Right renal pelvis (tissue), 4 donors: ENCODE data around the gene CEBPE. TPM values are rescaled to one million over a fixed set of nuclear protein-coding genes. Genes with fewer than 3 reads are reported as not detected.

Experiments
- DNase-seq, 4 donors: peaks; one replicate each; pipeline ENCODE4 v3.0.0-alpha.2; 2013; ENCODE audit warnings: low read depth in 4 of 4, low spot score in 3 of 4, missing footprints in 1 of 4
- polyA plus RNA-seq, 4 donors: library from polyadenylated mRNA; unstranded; fragments of 120-200 nt; gene quantifications; one replicate each; pipeline ENCODE4 v1.2.1, GENCODE V29; 2013; ENCODE audit not compliant: insufficient read length in 4 of 4

The CEBPE gene
- polyA plus RNA-seq, 4 donors = 0.13 to 0.32 (median 0.18) TPM; not detected in 1

GRCh38 chr14:23085458-23085857, 33.6 kb downstream of the CEBPE start:
- no peak for DNase-seq

GRCh38 chr14:23080474-23080873, 38.6 kb downstream of the CEBPE start:
- DNase-seq = no peak

GRCh38 chr14:23079716-23080115, 39.3 kb downstream of the CEBPE start:
- no peak for DNase-seq

- no peak for DNase-seq
Observed at GRCh38 chr14:23078692-23079116, 40.4 kb downstream of the CEBPE start.

- no peak for DNase-seq
Observed at GRCh38 chr14:23077962-23078361, 41.1 kb downstream of the CEBPE start.

- no peak for DNase-seq
Observed at GRCh38 chr14:23076785-23077408, 42.2 kb downstream of the CEBPE start.

GRCh38 chr14:23074906-23075305, 44.1 kb downstream of the CEBPE start:
- no peak for DNase-seq

GRCh38 chr14:23071921-23072539, 47.0 kb downstream of the CEBPE start:
- no peak for DNase-seq

- DNase-seq = peak; percentile 74 to 86 (median 78)
Observed at GRCh38 chr14:23071244-23071920, 47.7 kb downstream of the CEBPE start.

GRCh38 chr14:23070262-23071129, 48.6 kb downstream of the CEBPE start:
- DNase-seq = no peak

- DNase-seq = no peak
Observed at GRCh38 chr14:23069413-23069806, 49.6 kb downstream of the CEBPE start.

GRCh38 chr14:23068789-23069412, 50.2 kb downstream of the CEBPE start:
- DNase-seq = peak; percentile 82 to 90 (median 84)

GRCh38 chr14:23067847-23068788, 50.9 kb downstream of the CEBPE start:
- no peak for DNase-seq

Other genes with a start within 250 kb of the CEBPE start
- gene LRP10, start 247.5 kb downstream of the CEBPE start, polyA plus RNA-seq = 100 to 1,000 TPM in 1 of 4 donors, 10 to 100 TPM in 3; 83.8 to 104 (median 90.0) TPM
- gene REM2, start 236.0 kb downstream of the CEBPE start, polyA plus RNA-seq = 1 to 10 TPM; 1.1 to 1.7 (median 1.3) TPM
- gene RBM23, start 200.1 kb downstream of the CEBPE start, polyA plus RNA-seq = 100 to 1,000 TPM; 114 to 126 (median 122) TPM
- 100 to 1,000 TPM; 134 to 151 (median 144) TPM for gene PRMT5, start 189.9 kb downstream of the CEBPE start, polyA plus RNA-seq
- 10 to 100 TPM; 50.3 to 57.8 (median 52.7) TPM for gene HAUS4, start 162.2 kb downstream of the CEBPE start, polyA plus RNA-seq
- 10 to 100 TPM; 72.6 to 92.4 (median 81.5) TPM for gene AJUBA, start 136.7 kb downstream of the CEBPE start, polyA plus RNA-seq
- gene C14orf93, start 109.1 kb downstream of the CEBPE start, polyA plus RNA-seq = 10 to 100 TPM; 16.9 to 20.4 (median 18.8) TPM
- 100 to 1,000 TPM; 188 to 243 (median 217) TPM for gene PSMB5, start 84.4 kb downstream of the CEBPE start, polyA plus RNA-seq
- gene PSMB11, start 77.0 kb downstream of the CEBPE start, polyA plus RNA-seq = under 1 TPM in 1 of 4 donors, not detected in 3; 0.09 TPM
- gene CDH24, start 61.7 kb downstream of the CEBPE start, polyA plus RNA-seq = 10 to 100 TPM; 20.4 to 24.9 (median 21.1) TPM
- 100 to 1,000 TPM; 218 to 267 (median 225) TPM for gene ACIN1, start 24.1 kb downstream of the CEBPE start, polyA plus RNA-seq
- gene C14orf119, start 23.8 kb downstream of the CEBPE start, polyA plus RNA-seq = 10 to 100 TPM; 79.9 to 87.9 (median 84.4) TPM
- under 1 TPM in 1 of 4 donors, not detected in 3; 0.04 TPM for gene CIROP, start 14.3 kb downstream of the CEBPE start, polyA plus RNA-seq
- gene SLC7A8, start 64.4 kb upstream of the CEBPE start, polyA plus RNA-seq = 100 to 1,000 TPM in 1 of 4 donors, 10 to 100 TPM in 3; 88.7 to 100 (median 95.3) TPM
- gene RNF212B, start 118.7 kb upstream of the CEBPE start, polyA plus RNA-seq = 1 to 10 TPM; 1.1 to 1.8 (median 1.5) TPM
- 10 to 100 TPM; 27.5 to 30.6 (median 28.2) TPM for gene HOMEZ, start 166.9 kb upstream of the CEBPE start, polyA plus RNA-seq
- gene PPP1R3E, start 183.6 kb upstream of the CEBPE start, polyA plus RNA-seq = 10 to 100 TPM; 22.5 to 31.7 (median 25.0) TPM
- gene BCL2L2, start 187.6 kb upstream of the CEBPE start, polyA plus RNA-seq = 10 to 100 TPM; 40.1 to 43.1 (median 40.9) TPM
- gene PABPN1, start 202.2 kb upstream of the CEBPE start, polyA plus RNA-seq = 100 to 1,000 TPM; 243 to 268 (median 257) TPM
- gene SLC22A17, start 233.6 kb upstream of the CEBPE start, polyA plus RNA-seq = 10 to 100 TPM; 56.7 to 74.4 (median 61.3) TPM
- gene EFS, start 245.9 kb upstream of the CEBPE start, polyA plus RNA-seq = 10 to 100 TPM; 36.6 to 53.0 (median 40.1) TPM